GM10266 (cell line): ENCODE results near the gene COPZ2.
A peak's percentile ranks its signal among the peaks of the same experiment; 100 is the strongest.
"Not testable (repeated sequence)": the region's sequence is repeated elsewhere in the genome, so short reads cannot be mapped to it uniquely, and the experiment has no call there.

Source experiments
- DNase-seq: peaks from one replicate; pipeline ENCODE4 v3.0.0; 2012; ENCODE audit errors: extremely low spot score
- TF ChIP-seq, protein P1 (sequence below): IDR thresholded peaks from 2 replicates; pipeline ENCODE4 v1.5.1; 2012; ENCODE audit warnings: mild to moderate bottlenecking, low read depth; ENCODE audit not compliant: control insufficient read depth, insufficient read depth; ENCODE audit errors: missing control alignments

Gene COPZ2

DNA sequence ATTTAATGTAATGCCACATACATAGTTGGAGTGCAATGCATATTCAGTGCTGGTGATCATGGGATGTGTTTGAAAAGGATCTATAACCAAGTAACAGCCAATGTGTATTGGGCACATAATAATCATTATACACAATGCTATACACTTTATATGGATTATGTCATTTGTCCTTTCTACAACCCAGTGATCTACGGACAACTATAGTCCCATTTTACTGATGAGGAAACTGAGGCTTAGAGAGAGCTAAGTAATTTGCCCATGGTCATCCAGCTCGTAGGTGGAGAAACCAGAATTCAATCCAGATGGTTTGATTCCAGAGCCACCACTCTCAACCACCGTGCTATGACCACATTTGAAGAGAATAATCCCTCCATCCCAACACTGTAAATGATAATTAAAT, 27.4 kb downstream of the COPZ2 start:
- no peak for DNase-seq
- TF ChIP-seq, protein P1, sequence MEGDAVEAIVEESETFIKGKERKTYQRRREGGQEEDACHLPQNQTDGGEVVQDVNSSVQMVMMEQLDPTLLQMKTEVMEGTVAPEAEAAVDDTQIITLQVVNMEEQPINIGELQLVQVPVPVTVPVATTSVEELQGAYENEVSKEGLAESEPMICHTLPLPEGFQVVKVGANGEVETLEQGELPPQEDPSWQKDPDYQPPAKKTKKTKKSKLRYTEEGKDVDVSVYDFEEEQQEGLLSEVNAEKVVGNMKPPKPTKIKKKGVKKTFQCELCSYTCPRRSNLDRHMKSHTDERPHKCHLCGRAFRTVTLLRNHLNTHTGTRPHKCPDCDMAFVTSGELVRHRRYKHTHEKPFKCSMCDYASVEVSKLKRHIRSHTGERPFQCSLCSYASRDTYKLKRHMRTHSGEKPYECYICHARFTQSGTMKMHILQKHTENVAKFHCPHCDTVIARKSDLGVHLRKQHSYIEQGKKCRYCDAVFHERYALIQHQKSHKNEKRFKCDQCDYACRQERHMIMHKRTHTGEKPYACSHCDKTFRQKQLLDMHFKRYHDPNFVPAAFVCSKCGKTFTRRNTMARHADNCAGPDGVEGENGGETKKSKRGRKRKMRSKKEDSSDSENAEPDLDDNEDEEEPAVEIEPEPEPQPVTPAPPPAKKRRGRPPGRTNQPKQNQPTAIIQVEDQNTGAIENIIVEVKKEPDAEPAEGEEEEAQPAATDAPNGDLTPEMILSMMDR: no peak

DNA sequence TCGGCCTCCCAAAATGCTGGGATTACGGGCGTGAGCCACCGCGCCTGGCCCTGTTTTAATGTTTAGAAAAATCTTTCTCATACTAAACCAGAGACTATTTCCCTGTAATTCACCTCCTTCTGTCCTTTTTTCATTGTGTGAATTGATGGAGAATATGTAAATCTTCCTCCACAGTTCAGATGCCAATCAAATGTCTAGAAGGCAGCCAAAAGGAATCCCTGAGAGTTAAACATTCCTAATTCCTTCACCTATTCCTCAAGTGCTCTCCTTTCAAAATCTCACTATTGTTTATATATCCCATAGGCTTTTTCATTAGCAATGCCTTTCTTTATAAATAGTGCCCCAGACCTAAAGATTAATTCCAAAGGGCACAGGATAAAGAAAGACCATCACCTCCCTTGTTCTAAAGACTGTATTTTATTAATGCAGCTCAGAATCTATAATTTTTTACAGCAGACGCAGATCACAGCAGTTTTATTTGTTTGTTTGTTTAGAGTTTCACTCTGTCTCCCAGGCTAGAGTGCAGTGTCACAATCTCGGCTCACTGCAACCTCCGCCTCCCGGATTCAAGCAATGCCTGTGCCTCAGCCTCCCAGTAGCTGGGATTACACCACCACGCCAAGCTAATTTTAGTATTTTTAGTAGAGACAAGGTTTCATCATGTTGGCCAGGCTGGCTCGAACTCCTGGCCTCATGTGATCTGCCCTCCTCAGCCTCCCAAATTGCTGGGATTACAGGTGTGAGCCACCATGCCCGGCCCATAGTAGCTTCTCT, 30.5 kb downstream of the COPZ2 start:
- DNase-seq: no peak
- TF ChIP-seq, protein P1: no peak

DNA sequence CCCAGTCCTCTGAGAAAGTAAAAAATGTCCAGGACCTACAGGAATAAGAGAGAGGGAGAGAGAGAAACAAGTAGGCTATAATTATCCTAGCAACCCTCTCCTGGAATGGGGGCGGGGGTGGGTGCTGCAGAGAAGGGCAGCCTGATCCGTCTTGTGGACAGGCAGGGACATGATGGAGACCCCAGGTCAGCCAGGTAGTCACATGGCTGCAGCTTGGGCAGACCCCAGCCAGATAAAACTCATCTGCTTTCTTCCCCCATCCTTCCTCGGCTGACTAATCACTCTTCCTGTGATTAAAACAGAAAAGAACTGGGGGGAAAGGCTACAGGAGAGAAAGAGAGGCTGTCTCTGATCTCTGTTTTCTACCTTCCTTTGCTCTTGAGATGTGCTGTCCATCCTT, 32.6 kb downstream of the COPZ2 start:
- DNase-seq: no peak
- TF ChIP-seq, protein P1: no peak

DNA sequence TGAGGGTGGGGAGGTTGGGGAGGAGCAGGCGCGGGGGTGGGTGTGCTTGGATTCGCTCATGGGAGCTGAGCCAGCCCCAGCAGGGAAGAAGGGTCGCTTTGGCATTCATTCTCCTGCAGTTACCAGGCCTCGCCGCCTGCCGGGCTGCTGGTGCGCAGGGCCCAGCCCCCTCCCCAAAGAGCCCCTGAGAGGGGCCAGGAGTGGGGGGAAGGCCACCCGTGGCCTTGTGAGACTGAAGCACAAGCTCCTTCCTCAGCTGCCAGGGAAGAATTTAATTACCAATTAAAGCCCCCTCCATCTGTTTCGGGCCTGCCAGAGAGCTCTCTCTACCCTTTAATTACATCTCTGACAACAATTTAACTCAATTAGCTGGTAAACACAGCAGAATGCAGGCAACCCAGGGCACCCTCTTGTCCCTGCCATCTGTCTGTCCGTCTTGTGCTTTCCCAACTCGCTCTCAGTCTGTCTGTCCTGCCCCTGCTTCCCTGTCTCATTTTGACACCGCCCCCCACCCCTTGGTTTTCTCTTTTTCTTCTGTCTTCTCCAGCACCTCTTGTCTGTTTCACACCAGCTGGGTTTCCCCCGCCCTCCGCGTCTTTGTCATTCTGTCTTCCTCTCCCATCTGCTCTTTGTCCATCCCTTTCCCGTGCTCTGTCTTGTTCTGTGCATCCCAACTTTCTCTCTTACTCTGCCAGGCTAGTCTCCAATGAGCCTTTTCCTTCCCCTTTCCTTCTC, 34.0 kb downstream of the COPZ2 start:
- TF ChIP-seq, protein P1: no peak
- no peak for DNase-seq

DNA sequence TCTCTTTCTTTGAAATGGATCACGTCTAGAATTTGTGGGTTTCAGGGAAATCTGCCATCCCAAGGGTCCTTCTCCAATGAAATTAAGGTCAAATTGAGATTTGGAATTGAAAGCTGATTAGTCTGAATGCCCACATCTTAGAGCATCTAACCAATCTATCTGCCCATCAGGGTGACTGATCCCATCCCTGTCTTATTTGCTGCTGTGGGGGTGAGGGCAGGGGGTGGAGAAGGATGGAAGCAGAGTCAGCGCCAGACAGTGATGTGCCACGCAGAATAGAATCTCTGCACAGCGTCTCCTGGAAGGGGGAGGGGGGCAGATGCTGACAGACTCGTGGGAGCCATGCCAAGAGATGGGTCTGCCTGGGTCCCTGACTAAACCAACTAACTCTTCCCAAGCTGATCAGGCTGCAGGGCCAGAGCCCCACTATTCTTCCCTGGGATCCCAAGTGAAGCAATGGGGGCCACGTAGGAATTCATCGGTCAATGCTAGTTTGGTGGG, 34.6 kb downstream of the COPZ2 start:
- TF ChIP-seq, protein P1: no peak
- DNase-seq: no peak

DNA sequence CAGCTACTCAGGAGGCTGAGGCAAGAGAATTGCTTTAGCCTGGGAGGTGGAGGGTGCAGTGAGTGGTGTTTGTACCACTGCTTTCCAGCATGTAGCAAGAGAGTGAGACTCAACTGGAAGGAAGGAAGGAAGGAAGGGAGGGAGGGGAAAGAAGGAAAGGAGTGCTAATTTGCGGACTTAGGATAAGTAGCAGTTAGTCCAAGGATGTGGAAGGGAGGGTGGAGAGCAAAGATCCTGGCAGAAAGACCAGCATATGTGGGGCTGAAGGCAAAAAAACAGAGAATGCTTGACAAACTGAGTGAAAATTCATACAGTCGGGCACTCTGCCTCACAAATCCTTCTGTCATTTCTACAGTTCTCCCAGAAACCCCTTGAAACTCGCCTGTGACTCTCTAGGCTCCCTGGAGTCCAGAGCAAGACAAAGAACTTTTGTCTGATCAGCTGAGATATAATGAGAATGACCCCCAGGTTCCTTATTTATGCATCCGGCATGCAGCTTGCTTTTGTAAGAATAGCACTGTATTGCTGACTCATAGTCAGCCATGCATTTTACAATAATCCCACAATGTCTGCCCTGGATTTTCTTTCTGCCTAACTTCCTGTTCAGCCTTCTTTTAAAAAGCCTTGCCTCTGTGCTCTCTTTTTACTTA, 35.2 kb downstream of the COPZ2 start:
- TF ChIP-seq, protein P1: no peak

DNA sequence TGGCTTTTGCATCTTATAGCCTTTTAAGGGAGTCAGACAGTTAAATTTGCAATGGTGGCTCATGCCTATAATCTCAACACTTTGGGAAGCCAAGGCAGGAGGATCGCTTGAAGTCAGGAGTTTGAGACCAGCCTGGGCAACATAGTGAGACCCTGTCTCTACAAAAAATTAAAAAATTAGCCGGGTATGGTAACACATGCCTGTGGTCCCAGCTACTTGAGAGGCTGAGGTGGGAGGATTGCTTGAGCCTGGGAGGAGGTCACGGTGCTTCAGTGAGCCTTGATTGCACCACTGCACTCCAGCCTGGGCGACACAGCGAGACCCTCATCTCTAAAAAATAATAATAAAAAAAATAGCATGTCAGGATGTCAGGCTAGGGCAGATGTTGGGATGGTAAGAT, 35.9 kb downstream of the COPZ2 start:
- not testable (repeated sequence) for DNase-seq

More for the DNA sequence above, 35.2 kb downstream of the COPZ2 start:
- peak; percentile 71 for DNase-seq
